ENCODE data around the gene ETFA.

GRCh38 chr15:76274226-76274625 lies 37.0 kb downstream of the ETFA start:
- TF ChIP-seq ARNT (IDR thresholded peaks at IDR 0.05) (no peak), BHLHE40 (IDR thresholded peaks at IDR 0.05; ENCODE audit: borderline replicate concordance) (no peak), NFRKB (IDR thresholded peaks at IDR 0.05) (no peak), SUZ12 (IDR thresholded peaks at IDR 0.05) (no peak), TARDBP (IDR thresholded peaks at IDR 0.05) (no peak), ZNF384 (IDR thresholded peaks at IDR 0.05) (no peak), FOXA1 (IDR thresholded peaks at IDR 0.05) (no peak), FOXM1 (IDR thresholded peaks at IDR 0.05; ENCODE audit: borderline replicate concordance) (no peak), L3MBTL2 (conservative IDR thresholded peaks at IDR 0.05) (no peak), ELF4 (IDR thresholded peaks at IDR 0.05) (no peak), FOXK2 (IDR thresholded peaks at IDR 0.05) (no peak), SP1 (IDR thresholded peaks at IDR 0.05) (no peak), HDGF (IDR thresholded peaks at IDR 0.05; ENCODE audit: borderline replicate concordance) (no peak)
